HT1080 (cell line): ENCODE results near the gene HOXA7. TPM values are rescaled to one million over a fixed set of nuclear protein-coding genes. Genes with fewer than 3 reads are reported as not detected.

ENCODE experiments used
- DNase-seq: peaks from one replicate; pipeline ENCODE4 v3.0.0-alpha.2; 2015; ENCODE audit warnings: low read depth
- total RNA-seq: library from RNA; depleted of rRNA; stranded (reverse); fragments of >200 nt; shearing (Covaris generic); gene quantifications from 2 replicates; pipeline ENCODE4 v1.2.3, GENCODE V29; 2014

The HOXA7 gene
- total RNA-seq, 1 experiment from 2014 or later = not detected

DNA sequence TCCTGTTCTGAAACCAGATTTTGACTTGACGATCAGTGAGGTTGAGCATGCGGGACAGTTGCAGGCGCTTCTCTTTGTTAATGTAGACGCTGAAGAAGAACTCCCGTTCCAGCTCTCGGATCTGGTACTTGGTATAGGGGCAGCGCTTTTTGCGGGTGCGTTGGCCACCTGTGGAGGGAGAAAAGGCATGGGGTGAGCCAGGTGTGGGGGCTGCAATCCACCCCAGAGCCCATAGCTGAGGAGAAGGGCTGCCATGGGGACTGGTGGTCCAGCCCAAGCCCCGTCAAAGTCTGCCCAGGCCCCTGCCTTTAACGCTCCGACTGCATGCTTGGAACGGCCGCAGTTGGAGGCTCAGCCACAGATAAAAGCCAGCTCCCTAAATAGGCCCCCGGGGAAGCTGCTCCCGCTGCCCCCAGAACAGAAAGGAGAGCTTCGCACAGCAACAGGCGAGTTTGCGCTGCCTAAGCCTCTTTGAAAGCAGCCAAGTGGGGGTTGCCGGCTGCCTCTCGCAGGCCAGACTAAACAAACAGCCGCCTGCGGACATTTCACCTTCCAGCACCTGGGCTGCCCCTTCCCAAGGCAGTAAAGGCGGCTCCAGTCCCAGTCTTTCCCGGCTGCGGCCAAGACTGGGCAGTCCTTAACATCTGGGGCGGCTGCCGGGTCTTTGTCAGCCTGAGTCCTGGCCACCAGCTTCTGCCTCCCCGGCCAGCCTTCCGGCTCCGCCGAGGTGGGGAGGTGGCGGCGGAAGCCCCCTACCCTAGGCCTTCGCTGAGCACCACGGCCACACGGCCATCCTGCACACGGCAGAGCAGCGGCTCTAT is 26.6 kb upstream of the HOXA7 start:
- no peak for DNase-seq

DNA sequence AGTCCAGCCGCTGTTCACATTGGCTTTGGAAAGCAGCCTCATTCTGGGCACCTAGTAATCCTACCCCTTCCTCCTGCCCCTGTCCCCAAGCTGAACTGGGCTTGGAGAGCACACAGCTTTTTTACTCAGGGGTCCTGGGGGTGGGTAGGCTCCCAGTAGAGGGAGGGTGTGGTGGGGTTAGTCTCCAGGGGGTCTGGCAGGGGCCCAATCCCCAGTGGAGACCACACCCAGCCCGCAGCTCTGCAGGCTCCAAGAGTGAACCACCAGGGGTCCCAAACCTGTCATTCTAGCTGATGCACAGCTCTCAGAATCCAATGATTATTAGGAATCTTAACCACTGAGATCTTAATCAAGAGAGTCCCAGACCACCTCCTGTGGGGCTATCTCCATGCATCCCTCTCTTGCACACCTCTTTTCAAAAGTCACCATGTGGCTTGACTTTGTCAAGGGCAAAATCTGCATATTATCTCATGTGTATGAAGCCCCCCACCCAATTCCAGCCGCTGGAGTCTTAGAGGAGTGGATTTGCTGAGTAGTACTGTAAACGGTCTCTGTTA is 25.9 kb upstream of the HOXA7 start:
- DNase-seq = no peak

DNA sequence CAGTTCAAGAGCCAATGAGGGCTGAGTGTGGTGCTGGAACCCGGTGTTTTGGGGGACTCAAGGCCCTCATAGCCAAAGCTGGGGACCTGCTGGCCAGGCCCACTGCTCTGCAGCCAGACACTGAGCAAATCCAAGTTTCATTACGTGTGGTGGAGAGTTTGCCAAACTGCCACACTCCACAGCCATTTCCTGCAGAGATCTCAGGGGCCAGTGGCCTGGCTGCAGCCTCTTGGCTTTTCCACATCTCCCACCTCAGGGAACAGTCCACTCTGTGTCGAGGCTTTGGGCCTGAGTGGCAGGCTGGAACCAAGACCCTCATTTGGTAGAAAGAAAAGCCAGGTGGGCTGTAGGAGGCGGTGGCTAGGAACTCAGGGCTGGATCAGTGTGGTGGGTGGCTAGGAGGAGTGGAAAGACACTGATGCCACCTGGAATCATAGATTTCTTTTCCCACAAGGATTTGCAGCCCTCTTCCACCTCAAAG is 25.4 kb upstream of the HOXA7 start:
- DNase-seq = no peak

DNA sequence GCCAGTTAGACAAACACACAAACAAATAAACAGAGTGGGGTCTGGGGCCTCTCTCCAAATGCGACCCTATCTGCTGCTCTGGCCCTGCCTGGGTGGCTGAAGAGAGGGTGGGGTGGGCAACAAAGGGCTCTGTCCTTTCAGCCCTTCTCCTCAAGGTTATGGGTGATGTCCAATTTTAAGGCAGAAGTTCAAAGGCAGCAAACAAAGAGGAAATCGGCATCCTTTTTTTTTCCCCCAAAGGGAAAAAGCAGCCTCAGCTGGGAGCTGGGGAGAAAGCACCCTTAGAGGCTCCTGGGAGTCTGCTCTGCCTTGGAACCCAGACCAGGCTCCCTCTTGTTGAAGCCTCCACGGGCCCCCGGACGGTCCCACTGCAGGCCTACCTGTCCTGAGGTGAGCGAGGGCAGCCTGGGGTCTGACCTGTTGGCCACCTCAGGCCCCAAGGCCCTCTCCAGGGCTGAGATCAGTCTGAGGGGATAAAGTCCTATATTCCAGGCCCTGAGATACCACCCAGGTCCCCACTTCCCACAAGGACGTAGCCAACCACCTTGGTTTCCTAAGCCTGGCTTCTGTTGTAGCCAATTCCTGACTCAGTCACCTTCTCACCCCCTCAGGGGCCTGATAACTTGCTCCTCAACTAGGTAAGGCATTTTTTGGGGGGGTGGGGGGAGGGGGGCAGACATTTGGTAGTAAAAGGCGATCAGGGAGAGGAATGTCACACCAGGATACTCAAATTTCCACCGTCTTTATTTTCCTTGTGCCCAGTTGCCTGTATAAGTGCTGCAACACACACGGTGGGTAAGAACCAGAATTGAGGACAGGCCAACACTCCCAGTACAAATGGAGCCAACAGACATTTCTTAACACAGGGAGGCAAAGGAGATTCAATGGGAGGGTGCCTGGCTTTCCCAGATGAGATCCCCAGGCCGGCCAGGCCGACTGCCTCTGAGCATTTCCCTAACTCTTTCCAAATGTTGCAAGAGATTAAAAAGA is 24.3 kb upstream of the HOXA7 start:
- no peak for DNase-seq

DNA sequence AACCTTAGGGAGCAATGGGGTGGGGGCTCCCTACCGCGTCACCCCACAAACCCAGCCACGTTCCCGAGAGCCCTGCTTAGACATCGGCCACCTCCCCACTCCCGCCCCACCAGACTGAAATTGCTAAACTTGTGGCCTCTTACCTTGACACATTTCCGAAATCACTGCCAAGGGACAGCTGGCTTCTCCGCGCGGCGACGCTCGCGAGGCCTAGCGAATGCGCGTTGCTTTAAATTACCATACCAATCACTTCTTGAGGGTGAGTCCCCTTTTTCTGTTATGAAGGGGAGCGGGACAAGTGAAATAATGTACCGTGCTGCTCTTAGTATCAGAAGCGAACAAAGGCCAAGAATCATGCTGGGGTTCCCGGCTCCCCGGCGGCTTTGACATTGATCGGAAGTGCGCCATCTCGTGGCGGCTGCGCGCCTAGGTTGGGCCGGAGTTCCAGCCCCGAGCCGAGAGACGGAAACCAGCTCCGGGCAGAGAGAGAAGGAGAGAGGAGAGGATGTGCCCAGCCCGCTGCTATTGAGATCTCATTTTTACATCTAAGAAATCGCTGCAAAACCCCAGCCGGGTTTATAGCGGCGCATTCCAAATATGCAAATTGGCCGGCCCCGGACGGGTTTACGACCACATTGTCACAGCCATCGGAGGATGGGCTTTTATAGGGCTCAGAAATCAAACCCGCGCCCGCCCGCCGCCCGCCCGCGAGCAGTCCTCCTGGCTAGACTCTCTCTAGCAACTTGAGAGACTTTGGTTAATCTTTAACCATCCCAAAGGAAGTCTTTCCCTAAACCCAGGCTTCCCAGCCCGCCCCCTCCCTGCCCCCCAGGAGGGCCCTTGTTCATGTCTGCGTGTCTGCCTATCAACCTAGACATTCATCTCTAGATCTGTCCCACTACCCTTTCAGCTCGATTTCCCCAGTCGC is 23.3 kb upstream of the HOXA7 start:
- no peak for DNase-seq

DNA sequence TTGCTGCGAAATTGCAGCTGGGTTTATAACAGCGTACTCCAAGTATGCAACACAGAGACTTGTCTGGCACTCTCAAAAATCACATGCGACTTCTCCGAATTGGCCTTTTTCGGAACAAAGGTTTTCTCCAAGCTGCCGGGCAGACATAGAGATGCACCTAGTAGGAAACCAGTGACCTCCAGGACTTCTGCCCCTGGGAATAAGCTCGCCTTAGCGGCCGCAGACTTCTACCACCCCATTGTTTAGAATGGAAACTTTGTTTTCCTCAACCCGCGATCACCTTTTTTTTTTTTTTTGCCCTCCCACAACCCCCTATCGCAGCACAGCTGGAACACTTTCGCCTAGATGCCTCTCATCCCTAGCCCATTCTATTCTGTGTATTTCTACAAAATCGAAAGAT is 22.6 kb upstream of the HOXA7 start:
- no peak for DNase-seq

DNA sequence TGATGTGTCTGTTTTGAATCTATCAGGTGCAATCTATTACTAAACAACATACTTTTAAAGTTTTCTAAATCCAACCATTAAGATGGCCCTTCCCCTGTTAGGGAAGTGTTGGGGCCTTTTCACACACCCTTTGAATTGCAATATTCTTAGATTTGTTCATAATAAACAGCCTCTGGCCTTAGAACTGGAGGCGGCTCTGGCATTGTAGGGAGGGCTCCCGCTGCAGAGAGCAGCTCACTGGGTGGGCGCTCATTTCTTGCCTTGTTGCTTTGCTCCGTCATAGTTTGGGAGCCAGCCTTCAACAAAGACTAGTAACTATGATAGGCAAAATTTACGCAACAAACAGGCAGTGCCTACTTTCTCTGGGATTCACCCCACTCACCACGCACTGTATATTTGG is 21.9 kb upstream of the HOXA7 start:
- DNase-seq = no peak

DNA sequence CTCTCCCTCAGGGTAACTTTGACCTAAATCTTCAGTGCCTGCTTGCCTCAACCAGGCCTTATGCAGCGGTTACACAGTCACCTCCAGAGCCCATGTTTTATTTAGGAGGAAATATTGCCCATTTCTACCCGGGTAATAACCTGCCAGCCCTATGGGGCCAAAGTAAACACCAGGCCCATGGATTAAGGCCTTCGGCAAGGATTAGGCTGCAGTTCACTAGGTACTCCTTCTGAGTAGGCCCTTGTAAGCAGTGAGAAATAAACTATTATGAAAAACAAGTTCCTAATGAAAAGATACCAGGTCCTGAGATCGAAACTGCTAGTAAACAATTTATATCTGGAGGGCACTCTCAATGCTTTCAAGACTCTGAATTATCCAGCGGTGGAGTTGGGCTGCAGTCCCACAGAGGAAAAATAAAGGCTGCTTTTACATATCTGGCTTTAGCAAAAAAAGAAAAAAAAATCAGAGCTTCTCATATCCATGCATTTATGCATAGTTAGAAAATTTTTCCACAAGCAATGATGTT is 21.4 kb upstream of the HOXA7 start:
- DNase-seq = no peak

DNA sequence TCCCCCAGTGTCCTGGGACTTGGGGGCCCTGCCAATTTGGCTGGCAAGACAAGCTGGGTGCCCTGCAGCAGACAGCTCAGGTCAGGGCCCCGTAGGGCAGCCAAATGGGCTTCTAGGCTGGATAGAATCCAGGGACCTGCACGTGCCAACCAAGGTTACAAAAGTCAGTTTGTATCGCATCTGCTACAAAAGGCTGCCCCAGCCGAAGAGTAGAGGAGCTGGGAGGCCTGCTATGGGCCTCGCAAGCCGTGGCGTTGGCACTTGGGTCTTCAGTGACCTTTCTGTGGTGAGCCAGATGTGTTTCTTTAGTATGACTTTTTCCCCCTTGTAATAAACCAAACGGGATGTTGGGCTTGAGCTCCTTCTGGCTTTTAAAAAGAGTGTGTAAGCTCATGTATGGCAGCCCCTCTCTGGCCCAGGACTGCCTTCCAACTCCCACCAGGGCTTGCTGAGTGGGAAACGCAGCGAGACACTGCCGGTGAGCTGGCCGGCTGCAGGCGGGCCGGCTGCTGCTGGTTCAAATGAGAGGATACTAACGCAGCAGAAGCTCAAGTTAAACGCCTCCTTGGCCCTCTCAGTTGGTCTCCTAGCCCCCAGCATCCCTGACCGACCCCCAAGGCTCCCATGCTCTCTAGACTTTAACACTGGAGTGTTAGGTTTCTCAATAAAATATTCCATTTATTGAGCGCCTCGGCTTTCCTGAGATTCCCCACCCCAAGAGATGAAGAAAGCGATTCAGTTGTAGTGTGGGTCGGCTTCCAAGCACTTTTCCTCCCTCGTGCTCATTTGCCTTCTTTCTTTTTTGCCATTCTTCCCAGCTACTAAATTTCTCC is 20.7 kb upstream of the HOXA7 start:
- DNase-seq = no peak

DNA sequence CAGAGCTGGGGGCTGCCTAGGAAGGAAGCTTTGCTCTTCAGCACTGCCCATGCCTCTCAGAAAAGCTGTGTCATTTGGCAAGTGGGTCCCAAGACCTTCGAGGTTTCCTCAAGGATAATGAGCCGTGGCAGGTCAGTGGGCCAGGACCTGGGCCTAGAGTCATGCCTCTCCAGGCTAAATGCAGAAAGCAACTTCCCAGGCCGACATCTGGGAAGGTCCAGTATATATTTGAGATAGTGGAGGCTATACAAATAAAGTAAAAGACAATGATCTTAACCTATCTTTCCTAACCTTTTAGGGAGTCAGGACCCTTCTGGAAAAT is 20.0 kb upstream of the HOXA7 start:
- DNase-seq = no peak

DNA sequence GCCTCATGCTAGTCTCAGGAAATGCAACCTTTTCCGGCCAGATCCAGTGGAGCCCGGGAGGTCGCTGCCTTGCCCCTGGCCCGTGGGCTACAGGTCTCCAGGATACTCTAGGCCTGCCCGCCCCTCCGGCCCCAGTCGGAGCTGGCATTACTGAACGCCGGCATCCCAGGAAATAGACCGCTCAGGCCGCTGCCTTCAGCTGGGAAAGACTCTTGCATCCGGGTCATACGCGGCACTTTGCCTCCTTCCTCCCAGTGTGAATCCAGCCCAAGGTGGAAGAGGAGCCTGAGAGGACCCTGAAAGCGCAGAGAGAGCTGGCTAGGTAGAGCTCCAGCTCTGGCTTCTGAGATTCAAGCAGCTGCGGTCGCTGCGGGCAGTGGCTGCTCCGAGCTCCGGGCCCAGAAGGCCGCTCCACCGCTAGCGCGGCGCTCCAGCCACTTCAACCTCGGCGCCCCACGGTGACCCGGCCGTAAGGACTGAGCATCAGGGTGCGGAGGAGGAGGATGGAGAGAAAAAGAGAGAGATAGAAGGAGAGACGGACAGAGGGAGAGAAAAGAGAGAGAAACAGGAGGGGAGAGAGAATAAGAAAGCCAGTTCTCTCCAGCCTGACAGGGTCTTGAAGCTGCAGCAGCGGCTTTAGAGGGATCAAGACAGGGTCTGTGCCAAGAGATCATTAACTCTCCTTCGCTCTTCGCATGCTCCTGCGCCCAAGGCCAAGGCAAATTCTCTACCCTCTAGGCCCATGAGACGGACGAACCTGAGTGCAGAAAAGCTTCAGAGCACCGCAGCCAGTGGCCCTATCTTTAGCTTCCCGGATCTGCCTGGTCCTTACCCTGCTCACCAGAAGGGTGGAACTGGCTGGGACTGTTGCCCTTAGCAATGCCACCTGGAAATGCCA is 19.4 kb upstream of the HOXA7 start:
- DNase-seq = no peak

DNA sequence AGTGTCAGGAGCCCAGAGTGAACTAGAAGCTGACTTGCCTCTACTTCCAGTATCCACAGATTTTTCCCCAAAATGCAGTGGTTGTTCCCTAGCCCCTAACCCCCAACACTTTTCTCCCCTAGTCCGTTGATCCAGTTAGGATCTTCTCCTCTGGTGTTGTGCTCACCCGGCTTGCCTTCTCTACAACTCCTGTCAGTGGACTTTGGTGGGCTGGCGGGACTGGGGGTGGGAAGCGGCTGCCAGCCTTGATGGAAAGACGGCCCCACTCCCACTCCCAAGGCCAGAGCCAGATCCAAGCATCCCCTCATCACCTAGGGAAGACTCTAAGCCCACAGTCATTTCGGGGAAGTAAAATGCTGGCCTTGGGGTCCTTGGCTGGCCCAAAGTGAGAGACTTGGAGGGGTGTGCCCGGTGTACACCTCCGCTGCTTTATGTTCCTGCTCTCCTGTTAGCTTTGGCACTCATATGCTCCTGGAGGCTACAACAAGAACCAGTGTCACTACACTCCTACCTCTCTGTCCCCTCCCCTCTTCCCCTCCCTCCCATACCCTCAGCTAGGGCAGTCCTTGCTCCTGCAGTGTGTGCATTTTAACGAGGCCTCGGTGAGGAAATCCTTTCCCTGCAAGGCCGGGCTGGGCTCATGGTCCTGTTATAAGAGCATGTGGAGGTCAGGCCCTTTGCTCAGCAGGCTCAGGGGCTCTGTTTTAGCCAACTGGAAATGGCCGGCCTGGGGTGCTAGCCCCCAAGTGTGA is 18.6 kb upstream of the HOXA7 start:
- DNase-seq = no peak

DNA sequence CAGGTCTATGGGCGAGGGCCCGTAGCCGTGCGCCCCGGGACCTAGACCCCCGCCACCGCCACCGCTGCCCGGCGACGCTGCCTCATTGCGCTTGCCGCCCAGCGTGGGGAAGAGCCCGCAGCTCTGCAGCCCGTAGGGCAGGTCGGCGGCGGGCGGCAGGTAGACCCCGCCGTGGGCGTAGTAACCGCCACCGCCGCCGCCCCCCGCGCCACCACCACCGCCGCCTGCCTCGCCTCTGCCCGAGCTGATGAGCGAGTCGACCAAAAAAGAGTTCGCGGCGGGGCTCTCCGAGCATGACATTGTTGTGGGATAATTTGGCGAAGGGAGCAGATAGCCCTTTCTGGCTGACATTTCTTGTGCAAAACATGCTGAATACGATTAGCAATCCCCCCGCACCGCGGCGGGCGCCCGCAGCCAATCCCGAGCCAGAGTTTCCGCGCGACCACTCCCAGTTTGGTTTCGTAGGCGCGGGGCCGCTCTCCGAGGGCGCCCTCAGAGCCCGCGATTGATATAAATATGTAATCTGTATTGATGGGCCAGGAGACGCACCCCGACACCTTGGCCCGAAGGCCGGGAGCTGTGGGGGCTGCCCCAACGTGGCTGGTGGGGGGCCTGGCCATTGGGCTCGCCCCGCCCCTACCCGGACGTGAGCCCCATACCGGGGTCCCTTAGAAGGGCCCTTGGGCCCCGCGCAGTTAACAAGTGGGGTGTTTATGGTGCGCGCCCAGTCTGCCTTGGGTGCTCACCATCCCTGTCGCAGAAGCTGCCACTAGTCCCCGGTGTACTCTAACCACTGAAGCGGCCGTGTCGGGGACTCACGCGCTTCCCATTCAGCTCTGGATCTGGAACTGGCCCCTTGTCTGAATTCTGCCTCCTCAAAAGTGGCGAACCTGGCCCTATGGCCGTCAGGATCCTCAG is 17.7 kb upstream of the HOXA7 start, which contains the start of gene HOXA10:
HOXA10 (minus strand) TSS at position 365 of the 918 bp plus-strand sequence; CDS start at position 351, 14 bp downstream.
- no peak for DNase-seq

DNA sequence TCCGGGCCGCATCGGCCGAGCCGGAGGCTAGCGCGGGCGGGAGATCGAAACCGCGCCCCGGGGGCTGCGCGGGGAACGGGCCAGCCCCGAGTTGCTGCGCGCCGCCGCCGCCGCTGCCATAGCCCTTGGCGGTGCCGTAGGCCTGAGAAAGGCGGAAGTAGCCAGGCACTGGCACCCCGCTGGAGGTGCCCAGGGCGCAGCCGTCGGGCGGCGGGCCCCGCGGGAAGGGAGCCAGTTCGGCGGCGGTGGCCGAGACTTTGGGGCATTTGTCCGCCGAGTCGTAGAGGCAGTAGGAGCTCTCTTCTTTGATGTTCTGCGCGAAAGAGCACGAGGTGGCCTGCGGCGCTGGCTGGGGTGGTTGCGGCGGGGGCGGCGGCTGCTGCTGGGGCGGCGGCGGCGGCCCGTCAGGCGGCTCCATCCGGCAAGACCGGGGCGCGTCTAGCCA is 17.1 kb upstream of the HOXA7 start:
- no peak for DNase-seq

DNA sequence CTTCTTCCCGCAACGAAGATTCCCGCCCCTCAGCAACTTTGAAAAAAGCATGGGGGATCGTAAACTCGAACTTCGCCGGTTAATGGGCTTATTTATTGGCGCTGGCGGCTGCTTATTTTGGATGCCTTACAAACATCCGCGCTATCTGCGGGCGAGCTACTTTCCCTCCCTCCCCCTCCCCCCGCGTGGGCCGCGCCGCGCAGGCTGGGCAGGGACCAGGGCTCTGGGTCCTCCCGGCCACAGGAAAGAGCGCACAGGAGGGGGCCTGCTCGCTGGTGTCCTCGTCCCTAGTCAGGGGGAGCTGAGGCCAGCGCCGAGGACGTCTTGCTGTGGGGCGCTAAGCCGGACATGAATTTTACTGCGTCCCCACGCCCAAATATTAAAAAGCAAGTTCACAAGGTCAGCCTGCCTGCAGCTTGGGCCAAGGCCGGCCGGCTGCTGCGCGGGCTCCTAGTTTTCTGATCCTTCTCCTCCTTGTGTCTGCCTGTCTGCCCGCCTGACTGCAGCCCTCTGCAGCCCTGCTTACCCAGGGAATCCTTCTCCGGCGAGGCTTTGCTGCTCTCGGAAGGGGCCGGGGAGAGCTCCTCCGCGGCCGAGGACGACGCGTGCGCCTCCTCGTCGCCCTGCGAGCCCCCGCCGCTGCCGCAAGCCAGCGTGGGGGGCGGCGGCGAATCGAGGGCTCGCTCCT is 16.5 kb upstream of the HOXA7 start:
- DNase-seq = peak; percentile 66

DNA sequence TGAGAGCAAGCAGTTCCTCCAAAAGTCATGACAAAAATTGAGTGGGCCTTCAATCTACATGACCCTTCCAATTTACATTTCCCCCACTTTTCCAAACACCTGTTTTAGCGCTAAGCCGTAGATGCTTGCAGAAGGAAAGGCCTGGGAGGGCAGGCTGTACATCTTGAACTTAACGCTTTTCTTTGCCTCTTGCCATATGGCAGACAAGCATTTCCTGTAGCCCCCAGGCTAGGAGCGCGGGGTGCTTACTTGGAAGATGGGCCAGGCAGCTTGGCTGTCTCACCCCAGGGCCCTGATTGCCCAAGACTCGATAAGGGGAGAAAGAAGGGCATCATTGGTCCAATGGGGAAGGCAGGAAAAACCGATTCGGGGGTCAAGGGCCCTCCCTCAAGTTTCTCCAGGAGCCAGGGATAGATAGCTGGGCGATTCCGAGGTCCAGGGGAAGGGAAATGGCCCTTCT is 15.9 kb upstream of the HOXA7 start:
- peak; percentile 38 for DNase-seq
